Measurements from ENCODE around the gene G3BP1.

Gene G3BP1

DNA sequence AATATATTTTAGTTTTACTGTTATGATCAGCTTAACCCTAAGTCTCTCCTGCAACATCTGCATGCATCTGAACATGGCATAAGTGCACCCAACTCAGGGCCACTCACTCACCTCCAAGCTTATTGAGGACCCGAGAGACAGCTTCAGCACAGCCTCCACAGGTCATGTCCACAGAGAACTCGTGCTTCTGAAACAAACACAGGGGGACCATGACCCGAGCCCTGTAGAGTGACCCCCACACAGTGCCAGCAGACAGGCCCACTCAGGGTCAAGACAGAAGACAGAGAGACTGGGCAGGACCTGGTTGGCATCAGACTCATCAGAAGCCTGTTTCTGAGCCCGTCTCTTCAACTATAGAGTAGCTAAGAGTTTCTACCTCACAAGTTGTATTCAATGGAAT is 20.2 kb upstream of the G3BP1 start:
- no peaks in the 10 kb centered on the region for H3K36me3 ChIP-seq (ENCODE audit: control insufficient read depth, insufficient read depth, low read length)
- H3K27ac ChIP-seq (ENCODE audit: insufficient read depth, low read length, poor library complexity, severe bottlenecking), result no peak overlapping the region
- no peak for DNase-seq
- peaks cover 5% of the 10 kb centered on the region for H3K4me1 ChIP-seq (ENCODE audit: control insufficient read depth, insufficient read depth, low read length, poor library complexity, severe bottlenecking)
- H3K9me3 ChIP-seq (ENCODE audit: control insufficient read depth, low read length), result no peaks in the 10 kb centered on the region
- H3K4me3 ChIP-seq (ENCODE audit: insufficient read depth, low read depth, low read length, poor library complexity, severe bottlenecking), result no peak overlapping the region
- H3K27me3 ChIP-seq (replicated peaks; ENCODE audit: control insufficient read depth, insufficient read depth, low read length, poor library complexity, severe bottlenecking), result no peaks in the 10 kb centered on the region

DNA sequence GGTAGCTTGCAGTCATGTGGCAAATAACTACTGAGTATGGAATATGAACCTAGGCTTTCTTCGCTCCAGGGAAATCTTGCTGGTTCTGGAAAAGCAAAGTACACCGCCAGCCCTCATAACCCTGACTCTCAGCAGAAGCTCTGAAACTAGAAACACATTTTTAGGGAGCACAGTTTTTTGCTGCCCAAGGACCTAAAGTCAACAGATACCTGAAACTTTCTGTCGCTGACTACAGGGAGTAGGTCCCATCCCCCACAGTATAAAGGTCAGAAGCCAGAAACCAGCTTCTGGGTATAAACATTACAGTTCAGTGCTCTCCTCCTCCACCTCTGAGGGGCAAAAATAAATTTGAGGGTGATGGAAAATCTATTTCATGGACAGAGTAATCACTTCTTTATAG is 16.4 kb upstream of the G3BP1 start:
- H3K36me3 ChIP-seq (ENCODE audit: control insufficient read depth, insufficient read depth, low read length), result no peaks in the 10 kb centered on the region
- H3K9me3 ChIP-seq (ENCODE audit: control insufficient read depth, low read length), result no peaks in the 10 kb centered on the region
- no peak overlapping the region for H3K4me3 ChIP-seq (ENCODE audit: insufficient read depth, low read depth, low read length, poor library complexity, severe bottlenecking)

DNA sequence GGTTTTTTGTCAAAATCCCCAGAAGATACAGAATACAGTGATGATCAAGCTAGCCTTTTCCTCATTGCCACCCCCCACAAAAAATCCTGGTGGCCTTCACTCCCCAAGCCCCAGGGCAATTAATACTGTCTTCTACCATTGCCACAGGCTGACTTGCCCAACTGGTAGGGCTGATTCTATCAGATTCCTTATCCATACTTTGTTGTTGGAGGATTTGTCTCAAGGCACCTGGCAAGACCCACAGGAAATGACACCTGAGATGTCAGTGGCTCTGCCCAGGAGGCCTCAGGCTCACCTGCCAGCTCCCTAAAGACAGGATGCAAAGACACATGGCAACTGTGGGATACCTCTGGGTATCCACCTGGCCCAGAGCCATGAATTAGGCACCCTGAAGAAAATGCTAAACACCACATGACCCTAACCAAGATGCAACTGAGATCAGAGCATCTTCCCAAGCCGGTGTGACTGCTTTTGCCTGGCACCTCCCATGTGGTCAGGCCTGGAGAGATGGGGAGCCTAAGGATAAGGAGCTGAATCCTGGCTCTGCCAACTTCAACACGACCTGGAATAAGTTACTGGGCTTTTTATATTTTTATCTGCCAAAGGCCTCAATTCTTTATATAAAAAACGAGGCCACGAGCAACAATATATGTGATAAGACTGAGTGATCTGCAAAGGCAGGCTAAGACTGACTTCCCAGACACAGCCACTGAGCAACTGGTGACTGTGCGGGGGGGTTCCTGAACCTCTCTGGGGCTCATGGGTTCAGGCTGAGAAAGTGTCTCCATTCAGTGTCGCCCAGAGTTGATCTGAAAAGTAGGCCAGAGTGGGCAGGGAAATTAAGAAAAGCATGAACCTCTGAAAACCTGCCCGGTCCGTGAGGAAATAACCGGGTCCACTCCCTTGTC is 14.3 kb upstream of the G3BP1 start:
- H3K9me3 ChIP-seq (ENCODE audit: control insufficient read depth, low read length), result no peaks in the 10 kb centered on the region
- peak overlapping the region; percentile 63 for H3K4me3 ChIP-seq (ENCODE audit: insufficient read depth, low read depth, low read length, poor library complexity, severe bottlenecking)
- peak; percentile 7 to 25 (median 19) for DNase-seq
- H3K27me3 ChIP-seq (replicated peaks; ENCODE audit: control insufficient read depth, insufficient read depth, low read length, poor library complexity, severe bottlenecking), result no peaks in the 10 kb centered on the region
- H3K4me1 ChIP-seq (ENCODE audit: control insufficient read depth, insufficient read depth, low read length, poor library complexity, severe bottlenecking), result peaks cover 19% of the 10 kb centered on the region
- H3K36me3 ChIP-seq (ENCODE audit: control insufficient read depth, insufficient read depth, low read length), result no peaks in the 10 kb centered on the region
- H3K27ac ChIP-seq (ENCODE audit: insufficient read depth, low read length, poor library complexity, severe bottlenecking), result peak overlapping the region; percentile 71

More for the DNA sequence above, 16.4 kb upstream of the G3BP1 start:
- DNase-seq, result no peak
- Histone ChIP-seq H3K27me3 (replicated peaks; ENCODE audit: control insufficient read depth, insufficient read depth, low read length, poor library complexity, severe bottlenecking) (no peaks in the 10 kb centered on the region), H3K4me1 (ENCODE audit: control insufficient read depth, insufficient read depth, low read length, poor library complexity, severe bottlenecking) (peaks cover 19% of the 10 kb centered on the region), H3K27ac (ENCODE audit: insufficient read depth, low read length, poor library complexity, severe bottlenecking) (no peak overlapping the region)

DNA sequence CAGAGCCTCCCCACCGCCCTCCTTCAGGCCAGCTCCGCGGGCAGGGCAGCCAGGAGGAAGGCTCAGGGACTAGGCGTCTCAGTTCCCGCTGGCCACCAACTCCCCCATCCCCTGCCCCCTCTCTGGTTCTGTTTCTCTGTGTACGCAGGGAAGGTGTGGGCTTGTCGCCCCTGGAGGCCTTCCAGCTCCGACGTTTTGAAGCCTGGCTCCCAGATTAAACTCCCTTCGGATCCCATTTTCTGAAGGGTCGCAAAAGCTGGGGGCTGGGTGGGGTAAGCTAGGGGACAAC is 13.7 kb upstream of the G3BP1 start:
- DNase-seq, result no peak
- Histone ChIP-seq H3K4me1 (ENCODE audit: control insufficient read depth, insufficient read depth, low read length, poor library complexity, severe bottlenecking) (peaks cover 19% of the 10 kb centered on the region), H3K27ac (ENCODE audit: insufficient read depth, low read length, poor library complexity, severe bottlenecking) (peak overlapping the region; percentile 71), H3K36me3 (ENCODE audit: control insufficient read depth, insufficient read depth, low read length) (no peaks in the 10 kb centered on the region), H3K4me3 (ENCODE audit: insufficient read depth, low read depth, low read length, poor library complexity, severe bottlenecking) (peak overlapping the region; percentile 63), H3K9me3 (ENCODE audit: control insufficient read depth, low read length) (no peaks in the 10 kb centered on the region), H3K27me3 (replicated peaks; ENCODE audit: control insufficient read depth, insufficient read depth, low read length, poor library complexity, severe bottlenecking) (no peaks in the 10 kb centered on the region)

DNA sequence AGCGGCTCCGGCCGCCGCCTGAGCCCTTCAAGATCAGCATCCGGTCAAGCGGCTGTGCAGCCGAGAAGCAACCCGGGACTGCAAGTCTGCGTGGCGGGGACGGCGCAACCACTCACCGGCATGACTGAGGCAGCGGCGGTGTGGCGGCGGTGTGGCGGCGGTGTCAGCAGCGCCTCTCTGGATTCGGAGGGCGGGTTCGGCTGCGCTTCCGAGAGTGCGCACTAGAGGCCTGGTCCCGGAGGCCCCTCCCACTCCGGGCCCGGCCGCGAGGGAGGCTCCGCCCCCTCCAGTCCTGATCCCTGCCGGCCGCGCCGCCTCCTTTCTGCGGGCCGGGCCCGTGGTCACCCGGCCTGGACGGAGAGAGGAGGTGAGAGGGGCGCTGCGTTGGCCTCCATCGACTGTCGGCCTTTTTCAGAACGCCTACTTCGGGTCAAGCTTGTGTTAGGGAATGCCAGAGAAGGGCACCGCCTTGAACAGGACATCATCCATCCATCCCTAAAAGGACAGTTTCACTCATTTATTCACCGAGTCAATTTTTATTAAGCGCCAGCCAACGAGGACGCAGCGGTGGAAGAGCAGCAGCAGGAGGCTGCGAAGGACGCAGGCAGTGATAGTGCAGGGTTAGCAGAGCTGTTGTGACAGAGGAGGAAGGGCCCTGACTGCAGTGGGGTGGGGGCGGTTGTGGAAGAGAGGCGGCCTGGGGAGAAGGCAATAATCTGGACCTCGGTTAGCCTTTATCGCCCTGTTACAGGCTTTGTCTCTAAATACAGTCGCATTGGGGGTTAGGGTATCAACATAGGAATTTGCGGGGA is 13.1 kb upstream of the G3BP1 start, which contains the start of gene ATOX1:
Gene ATOX1, minus strand, starts transcription at position 202 of the 812 bp plus-strand sequence. Its CDS starts 80 bp downstream, at position 122.
- peak within 1 kb of the TSS; percentile 71 for H3K27ac ChIP-seq (ENCODE audit: insufficient read depth, low read length, poor library complexity, severe bottlenecking)
- H3K4me1 ChIP-seq (ENCODE audit: control insufficient read depth, insufficient read depth, low read length, poor library complexity, severe bottlenecking), result peaks cover 19% of the 10 kb centered on the region
- no peaks in the 10 kb centered on the region for H3K36me3 ChIP-seq (ENCODE audit: control insufficient read depth, insufficient read depth, low read length)
- peak; percentile 83 to 88 (median 86) for DNase-seq
- peak within 1 kb of the TSS; percentile 63 for H3K4me3 ChIP-seq (ENCODE audit: insufficient read depth, low read depth, low read length, poor library complexity, severe bottlenecking)
- no peaks in the 10 kb centered on the region for H3K27me3 ChIP-seq (replicated peaks; ENCODE audit: control insufficient read depth, insufficient read depth, low read length, poor library complexity, severe bottlenecking)
- H3K9me3 ChIP-seq (ENCODE audit: control insufficient read depth, low read length), result no peaks in the 10 kb centered on the region

DNA sequence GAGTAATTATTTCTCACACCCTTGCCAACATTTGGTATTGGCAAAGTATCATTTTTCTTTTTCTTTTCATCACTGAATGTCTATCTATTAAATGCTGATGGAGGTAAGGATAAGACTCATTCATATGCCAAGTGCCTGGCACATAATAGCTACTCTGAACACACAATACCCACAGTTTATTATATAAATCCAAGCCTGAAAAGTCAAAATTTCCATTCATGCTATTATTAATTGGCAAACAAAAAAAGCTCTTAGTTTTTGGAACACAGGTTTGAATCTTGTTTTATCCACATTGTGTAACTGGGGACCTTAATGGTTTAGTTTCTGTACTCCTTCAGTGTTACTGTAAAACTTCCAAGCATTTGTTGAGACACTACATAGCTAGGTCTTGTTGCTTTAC is 7.0 kb upstream of the G3BP1 start:
- no peak overlapping the region for H3K4me3 ChIP-seq (ENCODE audit: insufficient read depth, low read depth, low read length, poor library complexity, severe bottlenecking)
- no peaks in the 10 kb centered on the region for H3K4me1 ChIP-seq (ENCODE audit: control insufficient read depth, insufficient read depth, low read length, poor library complexity, severe bottlenecking)
- no peak for DNase-seq
- H3K27me3 ChIP-seq (replicated peaks; ENCODE audit: control insufficient read depth, insufficient read depth, low read length, poor library complexity, severe bottlenecking), result no peaks in the 10 kb centered on the region
- no peaks in the 10 kb centered on the region for H3K9me3 ChIP-seq (ENCODE audit: control insufficient read depth, low read length)
- H3K27ac ChIP-seq (ENCODE audit: insufficient read depth, low read length, poor library complexity, severe bottlenecking), result no peak overlapping the region
- H3K36me3 ChIP-seq (ENCODE audit: control insufficient read depth, insufficient read depth, low read length), result no peaks in the 10 kb centered on the region

DNA sequence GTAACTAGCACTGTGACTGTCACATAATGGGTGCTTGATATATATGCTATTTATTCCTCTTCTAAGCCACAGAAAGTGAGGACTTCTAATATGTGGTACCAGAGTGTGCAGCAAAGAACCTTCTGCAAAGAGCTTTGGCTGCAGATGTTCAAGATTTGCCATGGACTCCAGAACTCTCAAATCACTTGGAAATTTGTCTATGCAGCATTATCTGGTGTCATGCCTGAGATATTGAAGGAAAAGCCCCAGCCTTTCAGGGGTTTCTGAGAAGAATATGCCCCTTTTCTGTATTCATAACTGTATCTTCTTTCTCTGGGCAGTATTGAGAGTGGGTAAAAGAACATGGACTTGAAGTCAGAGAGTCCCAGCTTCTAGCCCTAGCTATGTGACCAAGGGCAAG is 4.8 kb upstream of the G3BP1 start:
- no peak for DNase-seq
- Histone ChIP-seq H3K36me3 (ENCODE audit: control insufficient read depth, insufficient read depth, low read length) (no peaks in the 10 kb centered on the region), H3K4me3 (ENCODE audit: insufficient read depth, low read depth, low read length, poor library complexity, severe bottlenecking) (no peak overlapping the region), H3K4me1 (ENCODE audit: control insufficient read depth, insufficient read depth, low read length, poor library complexity, severe bottlenecking) (peaks cover 12% of the 10 kb centered on the region), H3K27ac (ENCODE audit: insufficient read depth, low read length, poor library complexity, severe bottlenecking) (no peak overlapping the region), H3K27me3 (replicated peaks; ENCODE audit: control insufficient read depth, insufficient read depth, low read length, poor library complexity, severe bottlenecking) (no peaks in the 10 kb centered on the region), H3K9me3 (ENCODE audit: control insufficient read depth, low read length) (no peaks in the 10 kb centered on the region)

DNA sequence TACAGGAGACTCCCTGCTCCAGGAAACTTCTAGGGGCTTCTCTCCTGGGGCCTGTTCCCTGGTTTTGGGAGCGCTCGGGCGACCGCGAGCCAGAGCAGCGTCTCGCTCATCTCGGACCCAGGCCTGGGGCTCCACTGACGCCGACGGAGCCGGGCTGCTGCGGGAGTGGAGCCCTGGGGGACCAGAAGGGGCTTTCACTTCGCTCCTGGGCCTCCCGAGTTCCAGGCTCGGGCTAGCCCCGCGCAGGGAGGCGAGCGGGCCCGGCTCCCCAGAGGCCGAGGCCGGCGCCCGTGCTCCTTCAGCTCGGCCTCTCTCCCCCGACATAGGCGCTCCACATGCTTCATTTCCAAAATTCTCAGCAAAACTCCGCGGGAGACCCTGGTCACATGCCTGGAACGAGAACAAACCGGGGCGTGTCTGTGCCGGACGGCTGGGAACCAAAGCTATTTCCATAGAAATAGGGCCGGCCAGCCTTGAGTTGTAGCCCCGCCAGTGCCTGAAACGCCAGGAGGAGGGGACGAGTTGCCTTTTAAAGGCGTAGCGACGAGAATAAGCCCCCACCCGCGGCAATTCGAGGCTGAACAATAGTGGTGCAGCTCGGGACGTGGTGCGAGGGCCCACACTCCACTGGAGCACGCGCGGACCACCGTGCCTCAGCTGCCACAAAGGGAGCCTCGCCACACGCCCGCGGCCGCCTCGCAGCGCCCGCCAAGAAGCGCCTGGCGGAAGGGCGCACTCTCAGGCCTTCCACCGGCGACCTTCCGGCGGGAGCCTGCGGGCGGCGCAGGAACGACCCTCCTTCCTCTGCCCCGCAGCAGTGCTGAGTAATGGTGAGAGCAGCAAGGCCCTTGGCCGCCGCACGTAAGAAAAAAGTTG is 1.1 kb upstream of the G3BP1 start:
- Histone ChIP-seq H3K27me3 (replicated peaks; ENCODE audit: control insufficient read depth, insufficient read depth, low read length, poor library complexity, severe bottlenecking) (no peaks in the 10 kb centered on the region), H3K36me3 (ENCODE audit: control insufficient read depth, insufficient read depth, low read length) (no peaks in the 10 kb centered on the region), H3K27ac (ENCODE audit: insufficient read depth, low read length, poor library complexity, severe bottlenecking) (peak overlapping the region; percentile 91), H3K4me1 (ENCODE audit: control insufficient read depth, insufficient read depth, low read length, poor library complexity, severe bottlenecking) (peaks cover 24% of the 10 kb centered on the region), H3K9me3 (ENCODE audit: control insufficient read depth, low read length) (no peaks in the 10 kb centered on the region), H3K4me3 (ENCODE audit: insufficient read depth, low read depth, low read length, poor library complexity, severe bottlenecking) (peak overlapping the region; percentile 63)
- DNase-seq, result no peak

DNA sequence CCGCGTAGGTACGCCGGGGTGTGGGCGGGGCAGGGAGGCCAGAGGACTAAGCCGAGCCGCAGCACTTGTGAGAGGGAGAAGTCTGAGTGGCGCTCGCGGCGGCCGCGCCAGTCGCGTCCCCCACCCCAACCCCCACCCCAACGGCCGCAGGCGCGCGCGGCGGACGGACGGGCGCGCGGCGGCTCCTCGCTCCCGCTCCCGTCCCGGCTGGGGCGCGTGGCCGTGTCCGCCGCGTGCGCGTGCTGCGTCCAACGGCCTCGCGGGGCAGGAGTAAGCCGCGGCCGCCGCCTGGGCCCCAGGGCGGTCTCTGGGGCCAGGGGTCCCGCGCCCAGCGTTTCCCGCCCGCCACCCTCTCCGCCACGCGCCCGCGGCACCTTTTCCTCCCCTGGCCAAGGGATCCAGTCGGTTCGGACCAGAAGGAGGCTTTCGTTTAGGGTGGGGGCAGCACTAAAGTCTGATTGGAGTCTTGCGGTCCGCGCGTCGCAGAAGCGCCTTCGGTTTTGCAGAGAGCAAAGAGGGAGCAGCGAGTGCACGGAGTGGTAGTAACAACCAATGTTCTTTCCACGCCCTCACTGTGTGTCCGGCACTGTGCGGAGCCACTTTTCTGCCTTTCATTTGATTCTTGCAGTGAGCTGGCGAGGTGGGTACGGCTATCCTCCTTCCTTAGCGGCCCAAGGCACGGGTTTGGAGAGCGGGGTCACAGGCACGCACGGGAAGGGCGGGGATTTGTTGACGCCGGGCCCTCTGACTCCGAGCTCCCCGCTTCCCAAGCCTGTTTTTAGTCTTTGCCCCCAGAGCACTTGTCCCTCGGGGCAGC is 483 bp downstream of the G3BP1 start:
- Histone ChIP-seq H3K27me3 (replicated peaks; ENCODE audit: control insufficient read depth, insufficient read depth, low read length, poor library complexity, severe bottlenecking) (no peaks in the 10 kb centered on the region), H3K4me1 (ENCODE audit: control insufficient read depth, insufficient read depth, low read length, poor library complexity, severe bottlenecking) (peaks cover 24% of the 10 kb centered on the region), H3K36me3 (ENCODE audit: control insufficient read depth, insufficient read depth, low read length) (peaks cover under 1% of the 10 kb centered on the region), H3K27ac (ENCODE audit: insufficient read depth, low read length, poor library complexity, severe bottlenecking) (peak overlapping the region; percentile 69), H3K9me3 (ENCODE audit: control insufficient read depth, low read length) (no peaks in the 10 kb centered on the region), H3K4me3 (ENCODE audit: insufficient read depth, low read depth, low read length, poor library complexity, severe bottlenecking) (peak overlapping the region; percentile 76)
- DNase-seq, result peak; percentile 15 to 17 (median 16)
